Activated T-helper 1 cell treated with anti-CD3 and anti-CD28 coated beads, Interleukin-2, amount 50 U/mL, for 16 hours (primary cell): Measurements from ENCODE around the gene NAT16.
"Not testable (repeated sequence)": the region's sequence is repeated elsewhere in the genome, so short reads cannot be mapped to it uniquely, and the experiment has no call there.

Experiments used
- DNase-seq, 2 donors: peaks; one replicate each; pipeline ENCODE4 v3.0.0-alpha.2; 2020; ENCODE audit warnings: low read depth in 1 of 2, low spot score in 1 of 2

NAT16 gene

DNA sequence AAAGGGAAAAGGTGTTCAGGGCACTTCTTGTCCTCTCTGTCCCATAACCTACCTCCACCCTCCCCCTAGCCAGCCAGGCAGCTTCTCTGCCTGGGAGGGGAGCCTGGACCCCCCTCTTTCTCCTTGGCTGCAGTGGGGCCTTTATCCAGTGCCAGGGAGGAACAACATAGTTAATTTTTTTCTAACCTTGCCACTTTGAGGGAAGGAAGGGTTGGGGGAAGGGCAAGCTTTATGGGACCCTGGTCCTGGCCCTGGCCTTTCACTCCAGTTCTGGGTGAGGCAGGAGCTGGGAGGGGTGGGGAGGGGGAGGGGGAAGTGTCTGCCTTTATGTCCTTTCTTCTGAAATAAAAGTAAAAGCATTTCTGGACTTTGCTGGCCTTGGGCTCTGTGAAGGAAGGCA, 19.2 kb downstream of the NAT16 start:
- no peak for DNase-seq

- no peak for DNase-seq
Observed at GRCh38 chr7:101159696-101160674, 20.1 kb downstream of the NAT16 start.

DNA sequence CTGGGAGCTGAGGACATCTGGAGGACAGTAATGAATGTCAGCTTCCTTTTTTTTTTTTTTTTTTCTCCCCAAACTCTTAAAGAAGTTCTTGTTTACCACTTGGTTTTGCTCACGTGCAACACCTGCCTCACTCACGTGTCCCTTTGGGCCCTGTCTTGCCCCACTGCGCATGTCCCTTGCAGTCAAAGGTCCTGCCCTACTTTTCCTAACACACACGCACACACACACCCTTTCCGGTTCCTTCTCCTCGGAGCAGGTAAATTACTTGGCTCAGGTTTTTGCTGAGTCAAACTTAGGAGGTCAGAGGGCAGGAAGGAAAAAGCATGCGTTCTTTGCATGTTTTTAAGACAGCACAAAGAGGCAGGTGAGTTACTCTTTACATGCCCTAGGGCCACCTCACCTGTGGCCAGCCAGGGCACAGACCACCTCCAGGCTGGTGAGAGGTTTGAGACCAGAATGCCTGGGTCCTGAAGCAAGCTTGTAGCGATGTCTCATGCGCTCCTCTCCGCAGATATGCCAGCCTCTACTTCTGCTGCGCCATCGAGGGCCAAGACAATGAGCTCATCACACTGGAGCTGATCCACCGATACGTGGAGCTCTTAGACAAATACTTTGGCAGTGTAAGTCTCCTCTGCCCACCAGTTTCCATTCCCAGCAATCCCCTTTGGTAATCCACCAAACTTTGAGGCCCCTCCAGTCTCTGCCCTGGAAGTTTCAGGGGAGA, 23.1 kb downstream of the NAT16 start:
- no peak for DNase-seq

GRCh38 chr7:101156277-101156676, 23.8 kb downstream of the NAT16 start:
- DNase-seq = no peak

DNA sequence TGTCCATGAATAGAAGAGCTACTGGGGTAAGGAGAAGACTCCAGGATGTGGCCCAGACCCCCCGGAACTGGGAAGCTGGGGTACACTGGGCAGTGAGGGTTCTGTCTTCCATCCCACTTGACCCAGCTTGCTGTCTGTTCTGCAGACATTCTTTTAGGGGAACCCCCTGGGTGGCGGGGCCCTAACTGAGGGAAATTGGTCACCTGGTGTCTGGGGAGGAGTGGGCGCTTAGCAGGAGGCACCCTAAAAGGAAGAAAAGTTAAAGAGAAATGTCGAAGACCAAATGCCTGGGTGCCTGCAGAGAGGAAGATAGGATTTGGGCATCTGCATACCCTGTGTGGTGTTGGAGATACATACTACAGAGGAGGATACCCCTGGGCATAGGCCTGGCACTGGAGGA, 24.8 kb downstream of the NAT16 start:
- no peak for DNase-seq

- DNase-seq = no peak
Observed at GRCh38 chr7:101154693-101155102, 25.4 kb downstream of the NAT16 start.

DNA sequence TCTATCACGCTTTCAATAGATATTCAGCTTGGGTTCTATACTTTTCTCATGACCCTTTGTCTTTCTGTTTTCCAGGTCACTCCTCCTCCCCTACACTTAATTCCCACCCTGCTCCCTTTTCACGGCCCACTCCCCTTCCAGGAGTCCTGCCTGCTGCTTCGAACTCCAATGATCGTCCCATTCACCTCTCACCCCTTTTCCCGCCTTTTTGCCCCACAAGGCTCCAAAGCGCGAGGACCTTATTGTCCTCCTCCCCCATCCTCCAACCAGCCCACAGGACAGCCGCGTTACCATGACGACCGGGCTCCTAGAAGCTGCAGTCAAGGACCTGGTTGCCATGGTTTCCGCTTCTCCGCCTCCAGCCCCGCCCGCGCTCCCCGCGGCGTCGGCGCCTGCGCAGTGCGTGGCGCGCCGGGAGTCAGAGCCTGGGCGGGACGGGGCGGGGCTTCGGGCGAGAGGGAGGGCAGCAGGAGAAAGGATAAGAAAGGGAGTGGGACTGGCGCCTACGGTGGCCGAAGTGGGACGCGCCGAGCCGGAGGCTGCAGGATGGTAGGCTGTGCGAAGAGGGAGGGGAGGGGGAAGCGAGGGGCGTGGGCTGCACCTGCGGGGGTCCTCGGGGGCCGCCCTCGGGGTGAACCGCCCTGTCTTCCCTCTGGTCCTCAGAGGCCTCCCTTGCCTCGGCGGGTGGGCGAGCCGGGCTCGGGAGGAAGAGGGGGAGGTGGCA, 26.0 kb downstream of the NAT16 start, which contains the start of gene AP1S1:
Gene AP1S1, plus strand, starts transcription at position 508 of the 724 bp plus-strand sequence. Its CDS starts 39 bp downstream, at position 547.
- DNase-seq = peak; percentile 77 to 85

- DNase-seq = no peak
Observed at GRCh38 chr7:101151908-101152651, 28.0 kb downstream of the NAT16 start.

- DNase-seq = no peak
Observed at GRCh38 chr7:101140746-101141382, 39.2 kb downstream of the NAT16 start.

- DNase-seq = no peak
Observed at GRCh38 chr7:101140339-101140699, 39.8 kb downstream of the NAT16 start.

GRCh38 chr7:101138213-101138870, 41.8 kb downstream of the NAT16 start:
- DNase-seq = peak; percentile 46 to 76

GRCh38 chr7:101137651-101138212, 42.4 kb downstream of the NAT16 start:
- DNase-seq = no peak

DNA sequence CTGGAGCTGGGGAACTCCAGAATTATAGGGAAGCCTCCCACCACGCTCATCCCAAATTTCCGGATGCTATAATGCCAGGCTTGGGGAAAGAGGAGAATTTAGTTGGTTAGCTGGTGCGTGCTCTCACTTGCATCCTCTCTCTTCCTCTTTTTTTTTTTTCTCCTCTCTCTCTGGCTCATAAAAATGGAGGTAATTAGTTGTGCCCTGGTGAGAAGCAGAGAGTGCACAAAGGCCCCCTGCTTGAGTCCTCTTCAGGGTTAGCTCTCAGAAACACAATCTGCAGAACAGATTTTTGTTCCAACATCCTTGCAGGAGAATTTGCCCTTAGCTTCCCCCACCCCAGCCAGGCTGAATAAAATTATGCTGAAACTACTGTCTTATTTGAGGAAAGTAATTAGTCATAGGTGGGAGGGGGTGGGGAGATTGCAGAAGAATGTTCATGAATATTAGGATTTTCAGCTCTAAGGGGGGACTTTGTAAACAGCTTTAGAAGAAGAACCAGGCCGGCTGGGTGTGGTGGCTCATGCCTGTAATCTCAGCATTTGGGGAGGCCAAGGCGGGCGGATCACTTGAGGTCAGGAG, 45.6 kb downstream of the NAT16 start:
- no peak for DNase-seq

- no peak for DNase-seq
Observed at GRCh38 chr7:101133621-101134398, 46.3 kb downstream of the NAT16 start.

DNA sequence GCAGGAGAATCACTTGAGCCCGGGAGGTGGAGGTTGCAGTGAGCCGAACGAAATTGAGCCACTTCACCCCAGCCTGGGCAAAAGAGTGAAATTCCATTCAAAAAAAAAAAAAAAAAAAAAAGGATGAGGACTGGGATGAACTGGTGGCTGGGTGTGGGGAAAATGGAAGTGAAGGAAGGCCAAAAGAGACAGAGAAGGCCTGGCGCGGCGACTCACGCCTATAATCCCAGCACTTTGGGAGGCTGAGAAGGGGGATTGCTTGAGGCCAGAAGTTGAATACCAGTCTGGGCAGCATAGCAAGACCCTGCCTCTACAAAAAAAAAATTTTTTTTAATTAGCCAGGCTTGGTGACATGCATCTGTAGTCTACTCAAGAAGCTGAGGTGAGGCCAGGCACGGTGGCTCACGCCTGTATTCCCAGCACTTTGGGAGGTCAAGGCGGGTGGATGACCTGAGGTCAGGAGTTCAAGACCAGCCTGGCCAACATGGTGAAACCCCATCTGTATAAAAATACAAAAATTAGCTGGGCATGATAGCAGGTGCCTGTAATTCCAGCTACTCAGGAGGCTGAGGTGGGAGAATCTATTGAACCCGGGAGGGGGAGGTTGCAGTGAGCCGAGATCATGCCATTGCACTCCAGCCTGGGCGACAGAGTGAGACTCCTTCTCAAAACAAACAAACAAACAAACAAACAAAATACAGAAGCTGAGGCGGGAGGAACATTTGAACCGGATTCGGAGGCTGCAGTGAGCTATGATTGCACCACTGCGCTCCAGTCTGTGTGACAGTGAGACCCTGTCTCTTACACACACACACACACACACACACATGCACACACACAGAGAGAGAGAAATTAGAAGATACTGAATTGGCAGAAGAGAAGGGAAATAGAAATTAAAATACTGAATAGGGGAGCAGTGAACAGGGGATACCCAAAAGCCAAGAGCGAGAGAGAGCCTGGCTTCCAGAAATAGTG, 47.2 kb downstream of the NAT16 start:
- not testable (repeated sequence) for DNase-seq

DNA sequence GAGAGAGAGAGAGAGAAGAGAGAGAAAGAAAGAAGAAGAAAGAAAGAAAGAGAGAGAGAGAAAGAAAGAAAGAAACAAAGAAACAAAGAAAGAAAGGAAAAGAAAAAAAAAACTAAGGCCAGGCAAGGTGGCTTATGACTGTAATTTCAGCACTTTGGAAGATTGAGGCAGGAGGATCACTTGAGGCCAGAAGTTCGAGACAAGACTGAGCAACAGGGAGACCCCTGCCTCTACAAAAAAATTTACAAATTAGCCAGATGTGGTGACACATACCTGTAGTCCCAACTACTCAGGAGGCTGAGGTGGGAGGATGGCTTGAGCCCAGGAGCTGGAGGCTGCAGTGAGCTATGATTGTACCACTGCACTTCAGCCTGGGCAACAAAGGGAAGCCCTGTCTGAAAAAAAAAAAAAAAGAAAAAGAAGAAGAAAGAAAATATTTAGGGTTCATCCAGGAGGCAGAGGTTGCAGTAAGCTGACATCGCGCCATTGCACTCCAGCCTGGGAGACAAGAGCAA, 50.4 kb downstream of the NAT16 start:
- no peak for DNase-seq
